HG03575 (cell line): ENCODE results near the gene P2RX2.

Source experiments
- ATAC-seq: cut with Tn5 transposase; IDR thresholded peaks from one replicate; pipeline ENCODE4 v1.9.1; 2021; ENCODE audit not compliant: unreplicated experiment, insufficient number of reproducible peaks, low FRiP score; ENCODE audit errors: extremely low read depth

P2RX2 gene

DNA sequence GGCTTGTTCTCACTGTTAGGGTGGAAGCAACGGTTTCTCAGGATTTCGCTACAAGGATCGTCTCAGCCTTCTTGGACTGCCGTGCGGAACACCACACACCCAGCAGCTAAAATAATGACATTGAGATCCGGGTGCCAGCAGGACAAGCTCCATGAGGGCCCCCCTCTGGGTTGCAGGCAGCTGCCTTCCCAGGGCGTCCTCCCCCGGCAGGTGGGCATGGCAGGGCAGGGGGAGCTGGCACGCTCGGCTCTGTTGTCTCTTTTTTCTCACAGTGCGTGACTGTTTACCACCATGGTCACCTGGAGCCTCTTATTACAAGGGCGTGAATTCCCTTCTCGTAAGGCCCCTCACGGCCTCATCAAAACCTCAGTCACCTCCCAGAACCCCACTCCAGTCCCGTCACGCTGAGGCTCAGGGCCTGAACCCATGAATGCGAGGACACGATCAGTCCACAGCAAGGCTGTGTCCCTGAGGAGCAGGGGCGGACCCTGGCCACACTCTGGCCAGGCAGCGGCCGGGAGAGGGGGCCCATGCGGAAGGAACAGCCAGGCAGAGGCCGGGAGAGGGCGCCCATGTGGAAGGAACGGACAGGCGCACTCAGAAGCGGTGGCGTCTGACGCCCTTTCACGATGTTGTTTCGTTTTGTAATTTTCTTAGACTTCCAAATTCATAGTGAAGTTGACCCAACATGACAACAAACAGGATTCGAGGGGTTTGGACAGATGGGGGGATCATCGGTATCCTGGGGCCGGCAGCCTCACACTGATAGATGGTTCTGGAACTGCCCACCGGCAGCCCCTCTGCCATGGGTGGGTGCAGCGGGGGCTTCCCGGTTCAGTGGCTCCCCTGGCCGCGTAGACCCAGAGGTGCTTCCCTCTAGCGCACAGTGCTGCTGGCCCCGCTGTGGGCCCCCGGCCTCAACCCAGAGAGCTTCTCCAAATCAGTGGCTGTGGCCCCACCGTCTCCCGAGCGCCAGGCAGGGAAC lies 18.2 kb upstream of the P2RX2 start:
- ATAC-seq = no peak

DNA sequence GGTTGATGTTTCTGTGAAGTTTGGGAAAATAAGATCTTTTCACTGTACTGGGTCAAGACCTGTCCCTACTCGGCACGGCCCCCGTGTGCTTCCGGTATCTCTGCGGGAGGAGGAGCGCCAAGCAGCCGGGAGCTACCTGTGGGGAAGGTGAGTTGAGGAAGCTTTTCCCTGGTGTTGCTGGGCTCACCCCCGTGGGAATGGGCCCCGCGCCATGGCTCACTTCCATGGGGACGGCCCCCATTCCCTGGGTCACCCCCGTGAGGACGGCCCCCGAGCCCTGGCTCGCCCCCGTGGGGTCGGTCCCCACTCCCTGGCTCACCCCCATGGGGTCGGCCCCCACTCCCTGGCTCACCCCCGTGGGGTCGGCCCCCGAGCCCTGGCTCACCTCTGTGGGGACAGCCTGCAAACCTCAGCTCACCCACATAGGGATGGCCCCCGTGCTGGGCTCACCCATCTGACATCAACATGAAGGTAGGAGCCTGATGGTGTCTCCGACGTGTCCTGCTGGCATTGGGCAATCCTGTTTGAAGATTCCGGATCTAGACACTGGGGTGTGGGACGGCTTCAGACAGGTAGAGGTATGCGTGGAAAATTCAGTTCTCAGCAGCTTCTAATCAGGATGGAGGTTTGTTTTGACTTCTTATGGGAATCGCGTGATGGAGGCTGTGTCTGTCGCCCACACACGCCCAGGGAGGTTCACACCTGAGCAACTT lies 17.2 kb upstream of the P2RX2 start:
- no peak for ATAC-seq

DNA sequence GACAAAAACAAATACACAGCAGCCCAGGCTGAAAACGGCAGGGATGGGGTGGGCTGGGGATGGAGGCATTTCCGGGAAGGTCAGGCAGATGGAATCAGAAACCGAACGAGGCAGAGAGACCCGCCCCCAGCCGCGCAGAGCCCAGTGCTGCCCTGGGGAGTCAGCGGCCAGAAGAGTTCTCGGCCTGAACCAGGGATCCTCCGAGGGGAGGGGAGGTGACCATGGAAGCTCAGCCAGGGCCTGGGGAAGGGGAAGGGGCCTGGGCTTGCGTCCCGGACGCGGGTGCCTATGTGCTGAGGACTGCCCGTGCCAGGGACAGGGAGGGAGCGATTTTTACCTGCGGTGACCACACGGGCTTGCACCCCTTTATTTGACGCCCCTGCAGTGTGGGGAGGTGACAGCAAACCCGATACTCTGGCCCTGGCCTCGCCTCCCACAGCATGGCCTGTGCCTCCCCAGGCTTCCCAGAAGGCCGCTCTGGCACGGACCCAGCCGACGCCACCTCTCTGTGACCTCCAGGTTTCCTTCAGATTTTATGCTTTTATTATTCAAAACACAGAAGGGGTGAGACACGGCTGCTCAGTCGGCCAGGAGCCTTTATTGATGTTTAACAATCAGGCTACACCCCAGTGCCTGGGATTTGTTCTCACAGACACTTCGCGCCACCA lies 15.9 kb upstream of the P2RX2 start:
- no peak for ATAC-seq

DNA sequence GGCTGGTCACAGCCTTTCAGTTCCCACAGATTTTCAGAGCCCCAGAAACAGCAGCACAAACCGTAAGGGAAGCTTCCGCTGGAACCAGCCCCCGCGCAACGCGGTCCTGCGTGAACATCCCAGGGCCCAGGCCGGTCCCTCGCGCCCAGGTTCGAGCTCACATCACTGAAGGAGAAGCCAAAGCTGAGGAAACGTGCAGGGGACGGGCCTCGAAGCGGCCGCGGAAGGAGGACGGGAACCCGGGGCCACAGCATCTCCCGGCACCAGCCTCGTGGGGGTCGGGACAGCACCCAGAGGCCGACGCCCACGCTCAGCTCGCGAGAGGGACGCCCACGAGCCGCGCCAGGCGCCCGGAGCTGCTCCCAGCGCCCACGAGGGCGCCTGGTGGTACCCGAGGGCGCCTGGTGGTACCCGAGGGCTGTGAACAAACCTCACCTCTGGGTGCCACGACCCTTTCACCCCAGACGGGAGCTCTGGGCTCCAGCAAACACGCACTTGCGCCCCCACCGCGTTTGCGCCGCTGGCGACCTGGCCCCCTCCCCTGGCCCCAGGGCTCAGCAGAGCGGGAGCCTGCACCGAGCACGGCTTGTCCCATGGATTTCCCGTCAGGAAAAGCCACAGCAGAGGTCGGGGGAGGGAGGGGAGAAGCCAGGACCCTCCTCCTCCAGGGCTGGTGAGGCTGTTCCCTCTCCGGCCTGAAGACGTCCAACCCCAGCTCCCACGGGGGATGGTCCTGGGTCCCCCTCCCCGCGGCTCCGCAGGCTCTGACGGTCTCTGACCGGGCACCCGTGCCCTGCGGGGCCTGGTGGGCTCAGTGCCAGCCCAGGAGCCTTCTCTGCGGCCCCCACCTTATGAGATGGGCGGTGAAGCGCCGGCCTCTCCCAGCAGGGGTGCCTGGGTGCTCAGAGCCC lies 15.1 kb upstream of the P2RX2 start:
- ATAC-seq = no peak

DNA sequence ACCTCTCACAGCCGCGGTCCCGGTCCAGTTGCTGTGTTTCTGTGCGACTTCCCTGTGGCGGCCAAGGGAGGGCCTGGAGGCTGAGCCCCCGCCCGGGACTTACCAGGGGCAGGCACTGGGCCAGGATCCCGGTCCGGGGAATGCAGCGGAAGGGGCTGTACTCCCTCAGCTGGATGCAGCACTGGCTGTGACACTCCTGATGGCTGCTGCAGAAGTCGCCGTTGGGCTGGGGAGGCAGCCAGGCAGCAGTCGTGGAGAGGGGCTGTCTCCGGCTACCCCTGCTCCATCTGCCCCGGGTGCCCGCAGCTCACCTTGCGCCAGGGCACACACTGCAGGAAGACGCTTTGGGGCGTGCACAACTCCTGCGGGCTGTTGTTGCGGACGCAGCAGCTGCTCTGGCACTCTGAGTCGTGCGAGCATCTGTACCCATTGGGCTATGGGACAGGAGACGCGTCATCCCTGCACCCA lies 14.4 kb upstream of the P2RX2 start:
- no peak for ATAC-seq

DNA sequence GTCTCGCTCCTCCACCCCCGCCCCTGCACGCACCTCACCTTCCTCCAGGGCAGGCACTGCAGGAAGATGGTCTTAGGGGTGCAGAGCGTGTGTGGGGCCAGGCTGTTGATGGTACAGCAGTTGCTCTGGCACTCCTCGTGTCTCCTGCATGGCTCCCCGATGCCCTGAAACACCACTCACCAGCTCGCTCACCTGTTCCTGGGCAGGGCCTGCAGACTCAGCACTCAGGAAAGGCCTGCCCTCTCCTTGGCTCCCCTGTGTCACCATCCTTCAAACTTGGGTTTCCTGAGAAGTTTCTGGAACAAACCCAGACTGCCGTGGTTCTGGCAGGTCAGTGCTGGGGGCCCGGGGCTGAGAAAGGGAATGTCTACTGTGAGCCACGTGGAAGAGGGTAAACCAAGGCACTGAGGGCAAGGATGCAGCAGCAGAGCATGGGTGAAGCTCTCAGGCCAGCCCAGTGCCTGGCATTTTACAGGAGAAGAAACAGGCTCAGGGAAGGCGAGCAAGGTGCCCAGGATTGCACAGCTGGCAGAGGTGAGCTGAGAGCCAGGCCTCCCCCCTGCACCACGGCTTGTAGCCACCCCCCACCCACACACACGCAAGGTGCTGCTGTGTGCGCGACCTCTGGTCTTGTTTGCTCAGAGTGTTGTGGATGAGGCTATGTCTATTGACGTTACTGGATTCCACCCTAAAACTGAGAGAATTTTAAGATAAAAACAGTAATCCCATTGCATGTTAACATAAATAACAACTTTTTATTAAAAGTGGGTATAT lies 13.7 kb upstream of the P2RX2 start:
- ATAC-seq = no peak

DNA sequence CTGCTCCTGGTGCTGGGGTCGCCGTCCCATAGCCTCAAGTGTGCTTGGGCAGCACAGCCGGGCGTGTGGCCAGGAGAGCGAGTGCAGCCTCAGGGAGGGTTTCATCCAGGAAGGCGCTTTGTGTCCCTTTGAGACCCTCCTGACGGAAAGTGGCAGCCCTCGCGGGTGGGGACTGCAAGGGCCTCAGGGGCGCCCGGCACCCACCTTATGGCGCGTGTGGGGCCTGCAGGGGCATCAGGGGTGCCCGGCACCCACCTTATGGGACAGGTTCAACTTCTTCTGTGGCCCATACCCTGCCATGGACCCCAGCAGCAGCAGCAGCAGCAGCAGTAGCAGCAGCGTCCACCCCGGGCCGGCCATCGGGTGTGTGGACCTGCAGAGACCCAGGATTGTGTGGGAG lies 12.7 kb upstream of the P2RX2 start:
- no peak for ATAC-seq

DNA sequence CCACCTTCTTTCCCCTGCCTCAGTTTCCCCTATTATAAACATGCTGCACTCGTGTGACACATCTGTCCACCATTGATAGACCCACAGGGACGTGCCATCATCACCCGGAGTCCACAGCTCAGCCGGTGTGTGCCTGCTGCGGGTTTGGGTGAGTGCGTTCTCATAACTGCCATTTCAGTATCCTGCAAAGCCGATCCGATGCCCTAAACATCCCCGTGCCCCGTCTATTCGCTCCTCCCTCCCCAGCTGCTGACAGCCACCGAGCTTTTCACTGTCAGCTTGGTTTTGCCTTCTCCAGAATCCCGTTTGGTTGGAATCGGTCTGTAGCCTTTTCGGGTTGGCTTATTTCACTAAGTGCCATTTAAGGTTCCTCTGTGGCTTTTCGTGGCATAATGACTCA lies 12.1 kb upstream of the P2RX2 start:
- ATAC-seq = no peak

DNA sequence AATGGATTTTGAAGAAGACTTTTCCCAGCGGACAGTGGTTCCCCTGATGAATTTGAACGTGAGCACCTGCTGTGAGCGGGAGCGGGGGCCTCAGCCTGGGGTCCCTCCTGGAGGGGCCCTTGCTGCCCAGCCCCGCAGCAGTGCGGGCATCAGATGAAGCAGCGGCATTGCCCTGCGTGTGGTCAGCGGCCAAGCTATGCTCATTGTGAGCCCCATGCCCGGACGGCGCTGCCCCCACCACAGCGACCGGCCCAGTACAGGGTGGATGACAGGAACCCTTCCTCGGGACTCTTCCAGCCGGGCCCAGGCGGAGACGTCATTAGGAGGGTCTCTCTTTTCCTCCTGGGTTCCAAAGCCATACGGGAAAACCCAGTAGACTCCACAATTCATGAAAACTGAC lies 11.6 kb upstream of the P2RX2 start:
- no peak for ATAC-seq

DNA sequence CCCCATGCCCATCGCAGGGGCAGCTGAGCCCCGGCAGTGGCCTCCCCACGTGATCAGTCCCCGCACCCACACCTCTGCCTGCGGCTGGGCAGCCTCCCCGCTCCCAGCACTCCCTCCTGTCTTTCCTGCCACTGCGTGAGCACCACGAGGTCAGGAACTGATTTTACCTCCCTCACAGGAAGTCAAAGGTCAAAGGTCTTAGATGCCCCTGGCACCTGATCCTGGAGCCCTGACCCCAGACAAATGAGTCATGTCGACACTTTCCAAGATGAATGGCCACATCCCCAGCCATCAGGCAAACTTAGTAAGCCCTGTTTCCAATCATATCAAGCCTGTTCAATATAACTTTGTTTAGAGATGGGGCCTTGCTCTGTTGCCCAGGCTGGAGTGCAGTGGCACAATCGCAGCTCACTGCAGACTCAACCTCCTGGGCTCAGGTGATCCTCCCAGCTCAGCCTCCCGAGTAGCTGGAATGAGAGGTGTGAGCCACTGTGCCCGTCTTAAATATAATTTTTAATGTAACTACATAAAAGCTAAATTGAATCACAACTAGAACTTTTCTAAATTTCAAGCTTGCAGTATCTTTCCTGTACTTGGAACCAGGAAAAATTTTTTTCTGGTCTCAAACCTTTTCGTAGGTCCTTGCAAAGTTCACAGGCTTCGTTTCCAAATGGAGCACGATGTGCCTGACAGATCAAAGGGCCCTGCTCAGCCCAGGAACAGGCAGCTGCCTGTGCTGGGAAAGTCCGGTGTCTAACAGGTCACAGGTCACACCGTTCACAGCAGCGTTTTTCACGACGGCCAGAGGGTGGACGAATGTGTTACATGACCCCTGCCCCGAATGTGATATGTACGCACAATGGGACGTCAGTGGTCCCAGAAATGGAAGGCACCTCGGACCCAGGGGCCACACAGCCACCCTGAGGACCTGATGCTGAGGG lies 10.1 kb upstream of the P2RX2 start:
- ATAC-seq = no peak

DNA sequence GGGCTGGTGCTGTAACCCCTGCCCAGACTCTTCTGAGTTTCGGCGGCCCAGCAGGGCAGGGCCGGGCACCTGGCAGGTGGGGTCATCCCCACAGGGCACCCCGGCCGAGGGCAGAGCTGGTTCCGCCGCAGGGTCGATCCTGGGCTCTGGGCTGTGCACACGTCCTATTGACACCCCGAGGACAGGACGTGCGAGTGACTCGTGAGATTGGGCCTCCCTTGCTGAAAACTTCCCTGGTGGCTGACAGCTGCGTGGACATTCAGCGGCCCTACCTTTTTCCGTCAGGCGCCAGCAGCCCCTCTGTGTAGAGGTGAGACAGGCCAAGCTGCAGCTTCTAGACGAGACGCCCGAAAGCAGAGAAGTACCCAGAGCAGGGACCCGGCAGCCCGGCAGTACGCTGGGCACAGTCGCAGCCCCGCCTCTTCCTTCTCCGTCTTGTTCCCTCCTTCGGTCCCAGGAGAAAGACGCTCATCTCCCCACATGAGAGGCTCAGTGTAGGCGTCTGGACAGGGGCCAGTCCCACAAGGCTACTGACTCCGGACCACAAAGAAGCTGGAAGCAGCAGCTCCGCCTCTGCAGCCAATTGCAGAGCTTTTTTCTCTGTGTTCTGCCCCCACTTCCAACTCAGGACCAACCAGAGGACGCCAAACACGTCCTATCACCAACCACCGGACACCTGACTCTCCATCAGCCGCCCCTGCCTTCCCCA lies 8.4 kb upstream of the P2RX2 start, which contains the start of gene LRCOL1:
LRCOL1 (minus strand) TSS at position 532 of the 709 bp plus-strand sequence. CDS start 4,331 bp downstream, outside the sequence.
- no peak for ATAC-seq

DNA sequence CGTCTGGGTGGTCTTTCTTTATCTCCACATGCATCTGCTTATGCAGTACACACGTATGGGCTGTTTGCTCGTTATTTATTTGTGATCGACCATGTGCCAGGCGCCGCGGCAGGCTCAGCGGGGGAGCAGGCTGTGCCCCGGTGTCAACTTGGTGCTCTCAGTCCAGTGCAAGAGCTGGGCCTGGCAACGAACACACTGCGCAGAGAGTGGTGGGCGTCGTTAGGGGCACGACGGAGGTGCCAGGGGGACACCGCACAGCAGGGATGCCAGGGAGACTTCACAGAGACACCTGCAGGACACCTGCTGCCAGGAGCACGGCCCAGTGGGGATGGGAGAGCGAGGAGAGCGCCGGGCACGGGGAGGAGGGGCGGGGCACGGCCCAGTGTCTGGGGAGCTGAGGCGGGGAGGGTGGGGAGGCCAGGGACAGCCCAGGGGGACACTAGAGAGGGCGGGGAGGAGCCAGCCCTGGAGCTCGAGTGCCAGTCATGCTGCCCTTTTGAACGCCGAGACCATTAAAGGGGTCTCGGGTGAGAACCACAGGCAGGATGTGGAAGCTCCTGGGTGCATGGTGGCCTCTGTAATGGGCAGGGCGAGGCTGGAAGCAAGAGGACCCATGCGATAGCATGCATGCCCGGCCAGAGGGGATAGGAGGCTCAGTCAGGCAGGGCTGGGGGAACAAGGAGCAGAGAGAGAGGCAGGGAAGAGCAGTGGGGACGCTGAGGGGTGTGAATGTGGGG lies 7.5 kb upstream of the P2RX2 start:
- no peak for ATAC-seq

DNA sequence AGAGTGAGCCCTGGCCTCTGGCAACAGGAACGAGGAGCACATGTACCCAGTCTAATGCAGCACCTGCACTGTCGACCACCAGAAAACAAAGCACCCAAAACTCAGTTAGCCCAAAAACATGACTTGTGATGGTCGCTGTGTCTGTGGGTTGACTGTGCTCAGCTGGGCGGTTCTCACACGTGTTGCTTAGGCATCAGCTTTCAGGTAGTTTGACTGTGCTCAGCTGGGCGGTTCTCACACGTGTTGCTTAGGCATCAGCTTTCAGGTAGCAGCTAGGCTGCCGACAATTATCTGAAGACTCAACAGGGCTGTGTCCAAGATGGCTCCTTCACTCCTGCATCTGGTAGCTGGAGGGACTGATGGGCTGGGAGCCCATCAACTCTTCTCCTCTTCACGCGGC lies 7.0 kb upstream of the P2RX2 start:
- ATAC-seq = no peak

DNA sequence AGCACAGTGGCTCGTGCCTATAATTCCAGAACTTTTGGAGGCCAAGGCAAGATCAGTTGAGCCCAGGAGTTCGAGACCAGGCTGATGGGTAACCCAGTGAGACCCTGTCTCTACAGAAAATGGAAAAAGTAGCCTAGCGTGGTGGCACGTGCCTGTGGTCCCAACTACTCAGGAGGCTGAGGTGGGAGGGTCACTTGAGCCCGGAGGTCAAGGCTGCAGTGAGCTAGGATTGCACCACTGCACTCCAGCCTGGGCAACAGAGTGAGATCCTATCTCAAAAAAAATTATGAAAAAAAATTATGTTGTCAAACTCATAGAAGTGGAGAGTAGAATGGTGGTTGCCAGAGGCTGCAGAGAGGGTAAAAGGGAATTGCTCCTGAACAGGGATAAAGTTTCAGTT lies 4.5 kb upstream of the P2RX2 start:
- no peak for ATAC-seq

DNA sequence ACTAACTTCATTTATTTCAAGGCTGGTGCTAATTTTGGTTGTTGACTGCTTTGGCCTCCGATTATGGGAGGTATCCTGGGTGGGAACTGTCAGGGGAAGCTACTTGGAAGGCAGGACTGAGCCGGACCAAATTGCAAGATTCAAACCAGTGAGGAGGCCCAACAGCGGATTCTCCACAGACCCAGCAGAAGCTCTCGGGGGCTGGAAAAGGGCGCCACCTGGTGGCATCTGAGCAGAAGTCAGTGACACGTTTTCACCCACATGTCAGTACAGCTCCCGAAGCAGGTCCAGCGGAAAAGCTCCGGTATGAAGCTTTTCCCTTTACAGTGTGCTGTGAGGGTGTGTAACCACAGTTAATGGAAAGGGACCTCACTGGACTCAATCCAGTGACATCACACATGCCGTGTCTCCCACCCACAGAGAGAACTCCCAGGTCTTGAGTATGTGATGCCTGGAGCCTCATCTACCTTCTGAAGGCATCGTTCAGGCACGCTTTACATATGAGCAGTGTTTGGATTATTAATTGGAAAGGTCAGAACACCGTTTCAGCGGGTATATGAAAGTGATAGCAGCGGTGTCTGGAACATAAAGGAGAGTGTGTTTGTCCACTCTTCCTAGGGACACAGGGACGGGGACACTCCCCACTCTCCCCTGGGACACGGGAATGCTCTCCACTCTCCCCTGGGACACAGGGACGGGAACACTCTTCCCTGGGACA lies 3.6 kb upstream of the P2RX2 start:
- no peak for ATAC-seq
